Mucosa of gallbladder (tissue), 1 donor: Measurements from ENCODE around the gene OLFM3. TPM values are rescaled to one million over a fixed set of nuclear protein-coding genes. Genes with fewer than 3 reads are reported as not detected.

Experiments used
- DNase-seq: peaks from one replicate; pipeline ENCODE4 v3.0.0-alpha.2; 2020; ENCODE audit warnings: low spot score
- total RNA-seq: library from RNA; stranded (reverse); gene quantifications from one replicate; pipeline ENCODE4 v1.2.1, GENCODE V29; 2021
- donor health status: DM: no; HTN: no; CAD: no.

OLFM3 gene
- total RNA-seq, 1 donor from 2014 or later: not detected

DNA sequence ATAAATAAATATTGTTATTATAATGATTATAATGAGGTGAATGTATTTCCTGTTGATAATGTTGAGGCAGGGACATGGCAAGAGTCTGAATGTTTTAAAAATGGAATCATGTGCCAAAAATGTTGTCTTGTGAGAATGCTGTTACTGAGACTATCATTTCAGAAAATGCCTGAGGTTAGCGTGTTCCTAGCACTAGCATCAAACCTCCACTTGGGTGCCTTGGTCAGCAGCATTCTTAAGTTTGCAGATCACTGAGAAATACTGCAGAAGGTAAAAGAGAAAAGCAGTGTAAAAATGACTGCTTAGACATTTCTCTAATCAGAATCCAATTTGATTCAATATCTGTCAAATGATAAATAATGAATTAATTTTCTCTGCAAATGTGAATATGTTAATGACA, 50.8 kb downstream of the OLFM3 start:
- no peak for DNase-seq

DNA sequence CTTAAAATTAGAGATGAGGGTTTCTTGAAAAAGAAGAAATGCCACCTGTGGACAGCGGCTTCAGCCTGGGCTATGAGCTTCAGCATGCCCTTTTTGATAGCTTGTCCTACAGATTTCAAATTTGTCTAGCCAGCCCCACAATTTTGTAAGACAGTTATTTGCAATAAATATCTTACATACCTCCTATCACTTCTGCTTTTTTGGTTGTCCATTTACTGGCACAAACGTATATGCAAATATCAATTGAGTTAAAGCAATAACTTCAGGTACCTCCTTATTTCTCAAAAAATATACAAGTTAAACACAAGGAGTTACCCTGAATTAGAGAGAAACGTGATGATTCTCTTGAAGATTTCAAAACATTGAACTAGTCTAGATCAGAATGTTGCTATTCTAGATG, 53.5 kb downstream of the OLFM3 start:
- no peak for DNase-seq

DNA sequence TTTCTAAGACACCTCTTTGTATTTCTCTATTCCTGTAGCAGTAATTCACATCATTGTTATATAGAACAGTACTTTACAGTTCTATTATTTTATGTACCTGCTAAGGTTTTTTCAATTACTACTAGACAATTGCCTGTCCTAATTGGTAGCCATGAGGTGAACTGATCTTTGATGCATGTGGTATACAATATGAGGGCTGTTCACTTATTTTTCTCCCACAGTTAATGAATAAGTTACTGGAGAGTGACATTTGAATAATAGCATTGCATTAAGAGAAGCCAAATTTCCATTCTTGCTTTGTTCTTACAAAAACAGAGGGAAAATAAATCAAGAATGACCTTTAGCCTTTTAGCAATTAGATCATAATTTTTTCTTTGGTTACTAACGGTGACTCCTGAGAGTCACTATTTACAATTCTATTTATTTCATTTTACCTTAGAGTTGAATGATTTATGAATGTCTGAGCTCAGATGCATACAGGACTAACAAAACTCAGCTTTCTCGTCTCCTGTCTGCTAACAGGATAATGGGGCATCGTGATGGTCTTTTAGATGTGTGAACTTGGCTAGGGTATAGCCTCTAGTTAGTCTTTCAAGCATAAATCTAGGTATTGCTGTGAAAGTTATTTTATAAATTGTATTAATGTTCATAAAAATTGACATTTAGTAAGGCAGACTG, 54.1 kb downstream of the OLFM3 start:
- DNase-seq: no peak

DNA sequence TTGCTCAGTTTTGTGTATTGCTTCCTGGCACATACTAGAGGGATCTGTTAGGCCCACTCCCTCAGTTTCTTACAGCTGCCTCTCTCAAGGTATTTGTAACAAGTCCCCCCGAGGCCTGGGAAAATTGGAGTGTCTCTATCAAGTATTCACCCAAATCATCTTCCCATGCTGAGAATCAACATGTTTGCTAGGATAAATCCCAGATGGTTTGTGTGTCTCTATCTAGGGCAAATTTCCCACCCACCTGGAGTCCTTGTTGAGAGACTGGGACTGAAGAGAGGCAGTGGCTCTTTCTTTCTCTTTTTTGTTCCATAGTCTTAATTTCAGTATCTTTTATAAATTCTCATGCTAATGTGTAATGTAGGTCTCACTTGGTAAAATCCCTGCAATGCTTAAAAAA, 58.0 kb downstream of the OLFM3 start:
- no peak for DNase-seq

DNA sequence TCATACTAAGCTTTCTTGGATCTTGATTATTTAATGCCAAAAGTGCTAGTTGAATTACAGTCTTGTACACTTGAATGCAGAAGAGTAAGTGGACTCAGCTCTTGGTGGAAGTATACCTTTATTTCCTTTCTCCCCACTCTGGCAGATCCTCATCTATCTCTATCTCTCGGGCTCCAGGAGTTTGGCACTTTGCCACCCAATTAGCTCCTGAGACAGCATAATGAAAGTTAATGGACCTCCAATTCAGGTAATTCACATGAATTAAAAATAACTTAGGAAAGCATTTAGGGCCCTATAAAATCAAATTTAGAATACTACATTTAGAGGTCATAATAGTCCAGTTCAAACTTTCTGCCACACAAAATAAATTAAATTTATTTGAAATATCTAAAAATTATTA, 67.4 kb downstream of the OLFM3 start:
- DNase-seq: no peak

DNA sequence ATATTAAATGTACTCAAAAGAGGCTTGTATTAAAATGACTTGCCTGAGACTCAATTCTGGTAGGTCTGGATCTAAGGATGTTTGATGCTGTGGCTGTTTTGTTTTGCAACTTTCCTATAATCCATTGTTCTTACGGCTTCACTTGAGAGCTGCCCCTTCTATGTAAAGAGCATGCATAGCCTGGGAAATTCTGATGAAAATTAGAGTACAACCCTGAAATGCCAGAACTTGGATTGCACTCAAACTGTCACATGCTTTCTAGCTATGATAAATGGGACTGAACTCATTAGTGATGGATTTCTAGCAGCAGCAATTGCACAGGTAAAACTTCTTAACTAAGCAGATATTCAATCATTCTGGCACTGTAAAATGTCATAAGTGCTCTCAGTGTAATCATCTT, 67.9 kb downstream of the OLFM3 start:
- no peak for DNase-seq

DNA sequence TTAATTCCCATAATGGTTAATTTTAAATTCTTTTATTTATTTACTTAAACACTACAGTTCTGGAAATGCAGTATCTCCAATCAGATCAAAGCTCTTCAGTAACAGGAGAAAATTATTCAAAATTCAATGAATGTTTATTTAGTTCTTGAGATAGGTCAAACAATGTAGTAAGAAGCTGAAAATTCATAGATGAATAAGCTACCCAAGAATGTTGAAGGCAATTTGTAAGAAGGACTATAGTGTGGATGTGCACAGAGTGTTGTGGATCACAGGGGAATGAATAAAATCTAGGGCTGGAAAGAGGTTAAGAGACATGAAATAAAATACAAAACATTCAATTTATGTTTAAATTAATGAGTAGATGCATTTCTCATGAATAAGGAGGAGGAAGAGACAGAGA, 72.0 kb downstream of the OLFM3 start:
- DNase-seq: no peak

DNA sequence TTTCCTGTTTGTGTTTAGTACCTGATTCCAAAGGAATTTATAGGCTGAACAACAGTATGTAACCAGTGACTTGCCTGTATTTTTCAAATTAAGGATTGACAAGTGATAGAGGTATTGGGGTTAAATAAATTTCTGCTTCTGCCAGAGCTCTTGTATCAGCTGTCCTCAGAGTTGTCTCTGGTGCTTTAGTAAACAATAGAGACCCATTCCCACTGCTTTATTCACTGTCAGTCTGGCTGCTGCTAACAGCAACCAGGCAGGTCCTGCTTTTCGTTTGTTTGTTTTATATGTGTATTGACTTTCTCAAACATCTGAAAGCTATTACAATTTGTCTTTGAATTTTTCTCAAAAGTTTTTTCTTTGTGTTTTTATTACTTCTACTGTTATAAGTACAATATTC, 76.1 kb downstream of the OLFM3 start:
- no peak for DNase-seq

DNA sequence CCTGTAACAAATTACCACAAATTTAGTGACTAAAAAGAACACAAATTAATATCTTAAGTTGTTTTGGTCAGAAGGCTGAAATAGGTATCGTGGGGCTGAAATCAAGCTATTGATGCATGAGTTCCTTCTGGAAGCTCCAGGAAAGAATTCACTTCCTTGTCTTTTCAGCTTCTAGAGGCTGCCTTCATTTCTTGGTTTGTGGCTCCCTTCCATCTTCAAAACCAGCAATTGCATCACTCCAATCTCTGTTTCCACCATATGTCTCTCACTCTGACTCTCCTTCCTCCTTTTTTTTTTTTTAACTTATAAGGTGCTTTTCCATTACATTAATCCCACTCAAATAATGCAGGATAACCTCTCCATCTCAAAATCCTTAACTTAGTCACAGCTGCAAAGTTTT, 78.4 kb downstream of the OLFM3 start:
- no peak for DNase-seq

DNA sequence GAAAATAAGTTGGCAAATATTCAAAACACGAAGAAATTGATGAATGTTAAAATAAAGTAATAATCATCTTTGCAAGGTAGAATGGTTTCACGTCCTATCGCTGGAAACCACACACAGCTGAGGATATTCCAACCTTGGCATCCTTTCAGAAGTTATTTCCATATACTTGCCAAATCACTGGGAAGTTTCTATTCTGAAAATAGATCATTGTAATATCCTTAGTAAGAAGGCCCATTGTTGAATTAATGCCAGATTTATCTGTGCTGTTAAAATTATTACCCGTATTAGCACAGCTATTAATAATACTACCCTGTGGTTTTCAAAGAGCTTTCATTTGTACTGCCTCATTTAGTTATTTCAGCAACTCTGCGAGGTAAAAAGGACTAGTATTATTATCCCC, 81.1 kb downstream of the OLFM3 start:
- no peak for DNase-seq

DNA sequence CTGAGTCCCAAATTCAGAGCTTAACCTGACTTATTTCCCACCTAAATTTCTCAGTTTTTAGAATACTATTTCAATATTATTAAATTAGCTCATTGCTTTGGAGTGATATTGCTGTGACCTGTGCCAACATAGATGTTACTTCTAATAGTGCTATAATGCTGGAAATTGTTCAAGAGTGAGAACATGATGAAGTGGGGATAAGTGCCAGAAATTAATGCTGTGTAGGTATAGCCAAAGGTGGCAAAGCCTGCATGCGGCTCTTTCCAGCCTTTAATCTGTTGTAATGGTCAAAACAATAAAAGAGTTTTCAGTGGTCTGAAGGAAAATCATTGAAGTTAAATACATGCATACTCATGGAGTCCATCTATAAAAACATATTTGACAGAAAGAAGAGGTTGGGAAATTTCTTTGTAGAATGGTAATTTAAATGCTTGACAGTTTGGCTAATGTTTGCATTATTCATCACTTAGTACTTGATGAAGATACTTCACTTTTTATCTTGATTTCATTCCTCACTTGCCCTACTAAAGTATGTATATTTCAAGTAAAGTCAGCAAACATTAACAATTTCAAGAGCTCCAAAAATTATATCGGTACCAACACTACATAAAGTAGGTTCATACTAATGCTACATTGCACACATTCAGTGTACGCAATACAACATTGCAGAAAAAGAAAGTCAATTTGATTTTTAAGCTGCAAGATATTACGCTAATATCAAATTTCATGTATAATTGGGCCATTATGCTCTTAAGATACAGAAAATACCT, 82.1 kb downstream of the OLFM3 start:
- no peak for DNase-seq

DNA sequence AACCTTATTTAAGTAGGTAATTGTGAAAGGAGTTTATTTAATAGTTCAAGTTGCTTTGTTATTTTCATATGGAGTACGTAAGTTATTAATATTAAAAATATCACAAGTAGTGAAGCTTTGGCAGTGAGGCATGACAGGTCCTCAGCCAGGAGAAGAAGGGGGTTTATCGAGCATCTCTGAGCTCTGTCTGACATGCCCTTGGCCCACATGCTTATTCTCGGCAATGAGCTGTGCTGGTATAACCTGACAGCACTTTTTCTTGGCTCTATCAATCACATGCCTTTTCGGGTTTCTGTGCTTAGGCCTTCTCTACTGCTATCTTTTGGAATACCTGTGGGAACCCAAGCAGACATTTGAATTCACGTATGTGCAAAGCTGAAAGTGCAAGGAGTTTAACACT, 84.8 kb downstream of the OLFM3 start:
- DNase-seq: no peak

DNA sequence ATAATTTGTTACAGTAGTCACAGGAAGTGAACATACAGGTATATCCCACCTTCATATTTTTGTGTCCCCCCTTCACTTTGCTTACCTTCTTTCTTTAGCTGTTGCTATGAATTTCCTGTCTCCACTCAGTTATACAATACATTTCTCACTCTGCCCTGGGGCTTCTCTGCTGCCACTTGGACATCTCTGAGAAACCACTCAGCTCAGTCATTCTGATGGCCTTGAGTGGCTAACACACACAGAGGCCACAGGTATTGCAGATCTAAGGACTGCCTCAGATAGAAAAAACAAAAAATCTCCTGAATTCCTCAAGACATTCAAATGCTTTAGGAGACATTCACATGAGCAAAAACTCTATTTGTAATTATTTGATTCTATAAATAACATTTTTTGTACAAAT, 87.7 kb downstream of the OLFM3 start:
- DNase-seq: no peak

DNA sequence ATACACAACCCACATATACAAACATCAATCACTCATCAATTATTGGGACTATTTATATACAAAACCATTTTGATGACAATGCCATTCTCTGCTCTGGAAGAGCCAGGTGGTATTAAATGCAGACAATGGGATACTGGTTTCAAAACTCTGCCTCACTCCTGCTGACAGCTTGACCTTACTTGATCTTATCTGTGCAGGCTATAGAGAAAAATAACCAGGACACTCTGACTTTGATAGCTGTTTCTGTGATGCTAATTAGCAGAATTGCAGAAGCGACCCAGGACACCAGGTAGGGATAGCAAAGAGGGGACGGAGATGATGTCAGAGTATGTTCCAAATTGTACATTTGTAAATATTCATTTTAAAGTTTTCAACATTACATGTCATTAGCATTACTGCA, 89.5 kb downstream of the OLFM3 start:
- DNase-seq: no peak

DNA sequence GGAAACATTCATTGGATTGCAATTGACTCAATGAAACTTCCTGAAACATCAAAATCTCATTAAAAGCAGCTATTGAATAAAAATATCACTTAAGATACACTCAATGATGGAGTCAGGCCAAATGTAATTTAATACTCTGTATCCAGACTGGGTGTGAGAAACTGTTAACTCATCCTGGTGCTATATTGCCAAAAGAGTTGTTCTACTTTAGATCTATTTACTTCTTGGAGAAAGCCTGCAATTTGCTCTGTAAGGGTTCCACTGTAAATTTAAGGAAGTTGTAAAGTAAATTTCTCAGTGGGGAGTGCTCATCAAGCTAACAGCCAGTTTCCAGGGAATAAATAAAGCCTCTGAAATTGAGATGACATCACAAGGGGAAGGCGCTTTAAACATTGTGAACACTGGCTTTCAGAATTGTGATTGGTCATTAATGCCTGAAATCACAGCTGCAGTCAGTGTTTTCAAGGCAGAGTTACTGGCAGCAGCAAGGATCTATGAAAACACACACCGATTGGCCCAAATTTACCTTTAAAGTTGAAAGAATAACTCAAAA, 91.4 kb downstream of the OLFM3 start:
- DNase-seq: no peak

DNA sequence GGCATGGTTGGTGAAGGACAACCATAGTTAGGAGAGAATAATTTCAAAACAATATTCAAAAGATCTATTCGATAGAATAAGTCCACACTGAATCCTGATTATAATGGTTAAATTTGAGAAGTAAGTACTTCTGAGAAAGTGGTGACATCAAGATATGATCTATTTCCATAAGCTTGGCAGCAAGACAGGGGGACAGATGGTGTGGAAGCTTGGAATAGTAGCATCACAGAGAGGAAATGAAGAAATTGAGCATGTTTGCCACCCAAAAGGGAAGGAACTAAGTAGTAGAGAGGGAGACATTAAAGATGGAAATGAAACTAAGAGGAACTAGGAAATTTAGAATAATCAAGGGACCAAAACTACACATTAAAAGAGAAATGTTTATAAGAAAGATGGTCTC, 94.5 kb downstream of the OLFM3 start:
- DNase-seq: no peak

DNA sequence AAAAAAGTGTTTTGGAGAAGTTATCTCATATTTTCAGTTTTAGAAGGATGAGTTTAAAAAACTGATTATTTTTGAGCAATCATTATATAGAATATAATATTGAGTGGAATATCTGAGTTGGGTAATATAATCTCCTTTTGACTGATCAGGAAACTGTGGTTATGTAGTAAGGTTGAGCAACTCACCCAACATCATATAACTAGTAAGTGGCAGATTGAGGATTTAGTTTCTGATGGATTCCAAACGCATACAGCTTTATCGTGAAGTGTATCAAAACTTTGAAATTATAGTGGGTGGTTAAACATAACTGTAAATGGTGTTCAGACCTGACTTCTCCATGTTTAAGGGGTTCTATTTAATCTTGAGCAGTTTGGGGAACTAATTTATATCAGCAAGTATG, 98.6 kb downstream of the OLFM3 start:
- DNase-seq: no peak

DNA sequence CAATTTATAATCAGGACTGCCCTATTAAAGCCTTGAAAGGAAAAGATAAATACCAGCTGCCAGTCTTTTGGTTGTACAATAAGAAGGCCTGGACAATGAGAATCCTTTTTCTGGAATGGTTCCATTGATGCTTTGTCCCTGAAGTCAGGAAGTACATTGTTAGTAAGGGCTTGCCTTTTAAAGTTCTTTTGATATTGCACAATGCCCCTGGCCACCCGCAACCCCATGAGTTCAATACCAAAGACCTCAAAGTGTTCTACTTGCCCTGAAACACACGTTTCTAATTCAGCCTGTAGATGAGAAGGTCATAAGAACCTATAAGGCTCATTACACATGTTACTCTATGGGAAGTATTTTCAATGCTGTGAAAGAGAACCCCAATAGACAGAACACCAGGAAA, 112.1 kb downstream of the OLFM3 start:
- no peak for DNase-seq

DNA sequence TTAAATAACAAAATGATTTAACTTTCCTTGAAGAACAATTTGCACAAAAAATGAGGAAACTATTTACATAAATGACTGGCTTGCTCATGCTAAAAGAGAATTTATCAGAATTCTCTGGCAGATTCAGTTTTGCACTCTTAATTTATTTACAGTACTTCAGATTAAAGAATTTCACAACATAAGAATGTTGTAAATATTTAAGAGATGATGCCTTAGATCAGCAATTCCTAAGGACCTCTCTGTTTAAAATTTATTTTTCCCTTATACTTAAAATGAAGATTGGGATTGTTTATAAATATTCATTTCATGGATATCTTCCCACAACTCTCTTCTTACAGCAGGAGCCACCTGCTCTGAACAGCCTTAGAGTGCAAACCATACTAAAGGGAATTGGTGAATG, 120.8 kb downstream of the OLFM3 start:
- no peak for DNase-seq

DNA sequence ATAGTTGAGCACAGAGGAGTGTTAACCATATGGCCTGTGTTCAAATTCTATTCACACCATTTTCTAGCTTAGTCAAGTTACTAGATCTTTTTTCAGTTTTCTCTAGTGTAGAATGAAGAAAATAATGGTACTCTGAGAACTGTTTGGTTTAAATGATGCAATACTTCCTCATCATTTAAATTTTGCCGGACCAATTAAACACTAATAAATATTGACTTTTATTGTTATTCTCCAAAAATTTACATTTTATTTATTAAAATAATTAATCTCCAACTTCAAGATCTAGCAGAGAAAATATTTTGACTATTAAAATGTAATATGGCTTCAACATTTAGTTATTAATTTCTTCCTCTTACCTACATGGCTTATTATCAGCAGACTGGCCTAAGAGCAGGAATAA, 123.1 kb downstream of the OLFM3 start:
- DNase-seq: no peak

DNA sequence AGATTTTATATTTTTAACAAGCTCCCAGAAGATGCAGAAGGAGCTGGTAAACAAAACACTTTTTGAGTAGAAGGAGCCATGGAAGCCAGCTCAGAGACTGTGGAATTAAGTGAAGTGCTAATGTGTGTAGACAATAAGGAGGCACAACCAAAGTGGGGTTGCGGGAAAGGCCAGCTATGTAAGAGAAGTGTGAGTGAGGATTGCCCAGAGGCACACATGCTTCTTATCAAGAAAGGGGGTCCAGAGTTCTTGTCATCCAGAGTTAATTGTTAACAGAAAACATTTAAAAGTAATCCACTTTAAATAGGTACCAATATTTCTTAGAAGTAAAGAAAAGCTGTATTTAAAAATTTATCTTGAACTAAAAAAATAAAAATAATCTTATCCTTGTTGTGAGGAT, 136.8 kb downstream of the OLFM3 start:
- DNase-seq: no peak

DNA sequence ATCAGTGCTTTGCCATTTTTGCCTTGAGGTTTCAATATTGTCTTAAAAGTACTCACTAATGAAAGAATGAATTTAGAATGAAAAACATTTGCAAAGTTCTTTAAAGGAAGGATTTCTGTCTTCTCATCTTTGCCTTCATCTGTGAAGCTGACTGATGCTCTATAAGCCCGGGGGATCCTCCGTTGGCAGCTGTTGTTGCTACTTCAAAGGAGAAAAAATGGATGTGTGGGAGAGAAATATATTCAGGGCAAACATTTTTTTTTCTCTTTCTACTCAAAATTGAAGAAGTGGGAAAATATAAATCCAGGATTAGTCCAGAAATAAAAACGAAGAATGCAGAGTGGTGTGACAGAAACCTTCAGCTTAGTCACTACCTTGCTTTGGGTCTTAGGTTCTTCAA, 142.5 kb downstream of the OLFM3 start:
- DNase-seq: no peak

DNA sequence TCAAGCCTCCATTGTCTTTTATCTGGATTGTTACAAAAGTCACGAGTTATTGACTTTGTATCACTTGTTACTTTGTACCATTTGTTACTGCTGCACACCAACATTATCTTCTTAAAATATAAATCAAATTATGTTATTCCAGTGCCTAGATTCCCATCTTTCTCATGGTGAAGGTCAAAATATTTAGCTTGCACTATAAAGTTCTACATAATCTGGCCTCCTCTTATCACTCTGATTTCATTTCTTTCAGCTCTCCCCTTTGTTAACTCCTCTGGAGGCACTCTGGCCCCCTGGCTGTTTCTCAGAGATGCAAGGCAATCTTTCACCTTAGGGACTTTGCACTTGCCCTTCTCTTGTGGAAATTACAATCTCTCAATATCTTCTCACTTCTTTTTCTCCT, 143.8 kb downstream of the OLFM3 start:
- DNase-seq: no peak

DNA sequence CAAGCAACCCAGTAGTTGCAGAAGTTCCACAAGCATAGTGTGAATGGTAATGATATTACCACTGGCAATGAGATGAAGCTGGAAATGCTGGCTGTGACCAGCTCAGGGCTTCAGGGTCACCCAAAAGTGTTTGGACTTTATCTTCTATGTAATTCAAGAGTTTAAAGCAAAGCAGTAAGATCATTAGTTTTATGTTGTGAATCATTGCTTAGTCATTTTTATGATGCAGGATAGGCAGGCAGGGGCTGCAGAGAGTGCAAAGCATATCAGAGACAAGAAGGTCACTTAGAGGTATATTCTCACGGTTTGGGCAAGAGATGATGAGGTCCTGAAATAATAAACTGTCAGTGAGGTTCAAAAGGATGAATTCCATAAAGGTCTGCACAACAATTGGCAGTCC, 147.4 kb downstream of the OLFM3 start:
- DNase-seq: no peak
